ENCODE results near the gene MFSD2A. TPM values are rescaled to one million over a fixed set of nuclear protein-coding genes. Genes with fewer than 3 reads are reported as not detected.

The MFSD2A gene
- polyA plus RNA-seq, 3 donors: 6.8 to 17.9 (median 7.9) TPM

DNA sequence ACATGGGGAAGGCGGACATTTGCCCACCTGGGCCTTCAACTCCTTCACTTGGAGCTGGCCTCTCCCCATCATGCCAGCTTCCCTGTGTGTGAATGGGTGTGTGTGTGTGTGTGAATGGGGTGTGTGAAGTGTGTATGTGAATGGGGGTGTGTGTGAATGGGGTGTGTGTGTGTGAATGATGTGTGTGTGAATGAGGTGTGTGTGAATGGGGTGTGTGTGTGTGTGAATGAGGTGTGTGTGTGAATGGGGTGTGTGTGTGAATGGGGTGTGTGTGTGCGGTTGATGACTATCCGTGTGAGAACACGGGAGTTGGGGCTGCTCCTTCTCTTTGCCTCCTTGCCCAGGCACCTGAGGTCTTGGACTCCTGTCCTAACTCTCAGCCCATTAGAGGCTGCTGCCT lies 9.6 kb downstream of the MFSD2A start:
- TF ChIP-seq, protein P1, sequence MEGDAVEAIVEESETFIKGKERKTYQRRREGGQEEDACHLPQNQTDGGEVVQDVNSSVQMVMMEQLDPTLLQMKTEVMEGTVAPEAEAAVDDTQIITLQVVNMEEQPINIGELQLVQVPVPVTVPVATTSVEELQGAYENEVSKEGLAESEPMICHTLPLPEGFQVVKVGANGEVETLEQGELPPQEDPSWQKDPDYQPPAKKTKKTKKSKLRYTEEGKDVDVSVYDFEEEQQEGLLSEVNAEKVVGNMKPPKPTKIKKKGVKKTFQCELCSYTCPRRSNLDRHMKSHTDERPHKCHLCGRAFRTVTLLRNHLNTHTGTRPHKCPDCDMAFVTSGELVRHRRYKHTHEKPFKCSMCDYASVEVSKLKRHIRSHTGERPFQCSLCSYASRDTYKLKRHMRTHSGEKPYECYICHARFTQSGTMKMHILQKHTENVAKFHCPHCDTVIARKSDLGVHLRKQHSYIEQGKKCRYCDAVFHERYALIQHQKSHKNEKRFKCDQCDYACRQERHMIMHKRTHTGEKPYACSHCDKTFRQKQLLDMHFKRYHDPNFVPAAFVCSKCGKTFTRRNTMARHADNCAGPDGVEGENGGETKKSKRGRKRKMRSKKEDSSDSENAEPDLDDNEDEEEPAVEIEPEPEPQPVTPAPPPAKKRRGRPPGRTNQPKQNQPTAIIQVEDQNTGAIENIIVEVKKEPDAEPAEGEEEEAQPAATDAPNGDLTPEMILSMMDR (IDR thresholded peaks at IDR 0.05): no peak
- Mint-ChIP-seq H3K36me3 (peaks cover 66 to 77% of the 10 kb centered on the region in 2 donors), H3K4me1 (peaks cover 79% of the 10 kb centered on the region), H3K27me3 (ENCODE audit: low read depth in 3 of 3) (peaks cover 0 to under 1% (median 0%) of the 10 kb centered on the region in 3 donors), H3K4me3 (no peak overlapping the region), H3K9me3 (peaks cover 0 to 2% (median 0%) of the 10 kb centered on the region in 7 donors), H3K27ac (peak overlapping the region; percentile 45 to 85 (median 79))
- peak overlapping the region; percentile 19 to 43 for H3K27ac ChIP-seq (ENCODE audit: low read depth in 1 of 2, low read length in 2 of 2)
- no peak overlapping the region for H3K9ac ChIP-seq (ENCODE audit: insufficient read depth, low read length, poor library complexity, severe bottlenecking)
- H4K20me1 ChIP-seq (ENCODE audit: insufficient read depth, low read length): no peaks in the 10 kb centered on the region
- H3K9me3 ChIP-seq (replicated peaks in 1 of 2; ENCODE audit: control insufficient read depth in 1 of 2, insufficient read depth in 1 of 2, low read length in 2 of 2): no peaks in the 10 kb centered on the region
- H3K27me3 ChIP-seq (ENCODE audit: control insufficient read depth in 2 of 2, insufficient read depth in 2 of 2, low read length in 2 of 2): no peaks in the 10 kb centered on the region
- peaks cover 53 to 65% of the 10 kb centered on the region in 2 donors for H3K4me1 ChIP-seq (ENCODE audit: control insufficient read depth in 1 of 2, insufficient read depth in 2 of 2, low read length in 2 of 2)
- H2AFZ ChIP-seq (ENCODE audit: insufficient read depth, low read depth, low read length, poor library complexity, severe bottlenecking): no peak overlapping the region
- DNase-seq: no peak
- intact Hi-C loops (cut with micrococcal nuclease): no loop called here
- H3K4me3 ChIP-seq (replicated peaks in 1 of 3; ENCODE audit: low read depth in 2 of 3, low read length in 3 of 3): peak overlapping the region in 1 of 3 experiments; percentile 9
- H3K36me3 ChIP-seq (replicated peaks in 1 of 2; ENCODE audit: control insufficient read depth in 1 of 2, insufficient read depth in 2 of 2, low read length in 2 of 2): peaks cover 48 to 65% of the 10 kb centered on the region in 2 donors
- no peak overlapping the region for H3K4me2 ChIP-seq (replicated peaks; ENCODE audit: extremely low read depth, low read length, poor library complexity, severe bottlenecking)
- WGBS (ENCODE audit: insufficient coverage): 100% methylated on average over 3 of the region's 4 CpGs
- peaks cover 21% of the 10 kb centered on the region for H3K79me2 ChIP-seq (ENCODE audit: insufficient read depth, low read length)

DNA sequence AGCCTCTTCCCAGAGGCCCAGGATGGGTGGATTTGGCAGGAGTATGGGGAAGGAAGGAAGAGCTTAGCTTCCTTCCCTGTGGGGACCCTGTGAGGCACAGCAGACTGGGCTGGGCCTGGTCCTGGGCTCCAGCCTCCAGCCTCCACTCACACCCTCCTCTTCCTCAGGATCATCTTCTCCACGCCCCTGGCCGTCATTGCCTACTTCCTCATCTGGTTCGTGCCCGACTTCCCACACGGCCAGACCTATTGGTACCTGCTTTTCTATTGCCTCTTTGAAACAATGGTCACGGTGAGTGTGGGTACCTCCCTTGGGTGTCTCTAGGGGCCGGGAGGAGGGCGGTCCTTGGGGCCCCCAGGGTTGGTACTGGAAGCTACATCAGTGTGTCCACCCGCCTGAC lies 10.1 kb downstream of the MFSD2A start:
- no peaks in the 10 kb centered on the region for H4K20me1 ChIP-seq (ENCODE audit: insufficient read depth, low read length)
- peaks cover 16% of the 10 kb centered on the region for H3K79me2 ChIP-seq (ENCODE audit: insufficient read depth, low read length)
- H3K4me1 Mint-ChIP-seq: peaks cover 79% of the 10 kb centered on the region
- H3K4me1 ChIP-seq (ENCODE audit: control insufficient read depth in 1 of 2, insufficient read depth in 2 of 2, low read length in 2 of 2): peaks cover 53 to 65% of the 10 kb centered on the region in 2 donors
- peak overlapping the region; percentile 30 to 87 (median 81) for H3K27ac Mint-ChIP-seq
- H2AFZ ChIP-seq (ENCODE audit: insufficient read depth, low read depth, low read length, poor library complexity, severe bottlenecking): no peak overlapping the region
- peaks cover 50 to 68% of the 10 kb centered on the region in 2 donors for H3K36me3 ChIP-seq (replicated peaks in 1 of 2; ENCODE audit: control insufficient read depth in 1 of 2, insufficient read depth in 2 of 2, low read length in 2 of 2)
- H3K9ac ChIP-seq (ENCODE audit: insufficient read depth, low read length, poor library complexity, severe bottlenecking): no peak overlapping the region
- WGBS (ENCODE audit: insufficient coverage): 57% methylated on average over 6 of the region's 9 CpGs
- H3K4me2 ChIP-seq (replicated peaks; ENCODE audit: extremely low read depth, low read length, poor library complexity, severe bottlenecking): no peak overlapping the region
- H3K27me3 Mint-ChIP-seq (ENCODE audit: low read depth in 3 of 3): no peaks in the 10 kb centered on the region
- H3K27me3 ChIP-seq (ENCODE audit: control insufficient read depth in 2 of 2, insufficient read depth in 2 of 2, low read length in 2 of 2): no peaks in the 10 kb centered on the region
- peak overlapping the region; percentile 33 to 48 for H3K4me3 Mint-ChIP-seq
- no peak overlapping the region for H3K4me3 ChIP-seq (replicated peaks in 1 of 3; ENCODE audit: low read depth in 2 of 3, low read length in 3 of 3)
- peaks cover 63 to 76% of the 10 kb centered on the region in 2 donors for H3K36me3 Mint-ChIP-seq
- H3K9me3 ChIP-seq (replicated peaks in 1 of 2; ENCODE audit: control insufficient read depth in 1 of 2, insufficient read depth in 1 of 2, low read length in 2 of 2): no peaks in the 10 kb centered on the region
- H3K9me3 Mint-ChIP-seq: peaks cover 0 to 2% (median 0%) of the 10 kb centered on the region in 7 donors
- TF ChIP-seq, protein P1 (IDR thresholded peaks at IDR 0.05): no peak
- peak; percentile 36 to 60 (median 53) for DNase-seq
- intact Hi-C loops (cut with micrococcal nuclease): no loop called here
- H3K27ac ChIP-seq (ENCODE audit: low read depth in 1 of 2, low read length in 2 of 2): peak overlapping the region; percentile 19 to 43
